Transverse colon (tissue), 4 donors: Measurements from ENCODE around the gene FAM98A. TPM values are rescaled to one million over a fixed set of nuclear protein-coding genes. Genes with fewer than 3 reads are reported as not detected.
A peak's percentile ranks its signal among the peaks of the same experiment; 100 is the strongest.

ENCODE experiments used
- DNase-seq: peaks from one replicate; pipeline ENCODE4 v3.0.0-alpha.2; 2019
- H3K27ac ChIP-seq, 4 donors: fragments of 200-600 bp; sonication (generic); 2 replicates each; pipeline ENCODE4 v1.5.1; 2016 to 2018; ENCODE audit warnings: inconsistent platforms in 4 of 4
- H3K27me3 ChIP-seq: fragments of 200-600 bp; sonication (generic); 2 replicates; pipeline ENCODE4 v1.5.1; 2017; ENCODE audit warnings: inconsistent platforms
- H3K36me3 ChIP-seq, 4 donors: fragments of 200-600 bp; sonication (generic); 2 replicates each; pipeline ENCODE4 v1.5.1; 2017 to 2019; ENCODE audit warnings: inconsistent platforms in 4 of 4
- H3K4me1 ChIP-seq, 4 donors: fragments of 200-600 bp; sonication (generic); 2 replicates each; pipeline ENCODE4 v1.5.1; 2017 to 2020; ENCODE audit warnings: inconsistent platforms in 4 of 4
- H3K4me3 ChIP-seq, 4 donors: fragments of 200-600 bp; sonication (generic); 1 replicate in 1 of 4; 2 replicates in 3 of 4; pipeline versions ENCODE4 v1.5.1 to v1.6.1; 2017 to 2019; ENCODE audit warnings: inconsistent platforms in 4 of 4
- H3K9me3 ChIP-seq, 2 donors: fragments of 200-600 bp; sonication (generic); 2 replicates each; pipeline ENCODE4 v1.5.1; 2017 to 2019; ENCODE audit warnings: inconsistent platforms in 2 of 2
- CTCF ChIP-seq, 5 experiments: fragments of 200-600 bp in 3 of 5; fragments of 450-650 bp in 2 of 5; sonication (generic) in 3 of 5; IDR thresholded peaks; 1 replicate in 2 of 5; 2 replicates in 3 of 5; pipeline ENCODE4 v1.5.1; 2016 to 2017; ENCODE audit warnings: antibody characterized with exemption in 5 of 5, inconsistent platforms in 3 of 5, mild to moderate bottlenecking in 2 of 5, moderate library complexity in 1 of 5
- EP300 ChIP-seq: sonication (generic); formaldehyde crosslinking; IDR thresholded peaks from one replicate; pipeline ENCODE4 v1.6.1; 2017; ENCODE audit warnings: antibody characterized with exemption, low read depth
- POLR2A ChIP-seq: fragments of 450-650 bp; IDR thresholded peaks from one replicate; pipeline ENCODE4 v1.6.1; 2016; ENCODE audit warnings: antibody characterized with exemption, mild to moderate bottlenecking, moderate library complexity
- POLR2AphosphoS5 ChIP-seq, 3 donors: sonication (generic); formaldehyde crosslinking; IDR thresholded peaks; one replicate each; pipeline ENCODE4 v1.6.1; 2016; ENCODE audit warnings: antibody characterized with exemption in 3 of 3
- whole genome bisulfite sequencing, 2 donors: methylation state at CpG; one replicate each; pipeline ENCODE4 v1.1.5; 2018; ENCODE audit warnings: low coverage in 1 of 2; 5-methylcytosine and 5-hydroxymethylcytosine counted together
- in situ Hi-C, 4 donors: fragments of 200-750 bp; cut with MboI; loops; one replicate each; pipeline versions ENCODE4 v1.15.0 to v1.15.1; 2017; ENCODE audit warnings: low sequenced_read_pairs in 3 of 4, low pct_ligation_motif_present in 1 of 4, low pct_unique_long_range_greater_than_20kb in 1 of 4
- intact Hi-C: fragments of 100-400 bp; cut with DNase I; formaldehyde crosslinking; loops from one replicate; pipeline ENCODE4 v1.15.1; 2023; ENCODE audit warnings: low total_unique reads
- total RNA-seq, 4 donors: library from RNA; depleted of rRNA; stranded (reverse); fragments of >200 nt; gene quantifications; one replicate each; pipeline ENCODE4 v1.1.0, GENCODE V29; 2016

The FAM98A gene
- total RNA-seq, 4 donors from 2014 or later = 13.1 to 30.3 (median 25.5) TPM

DNA sequence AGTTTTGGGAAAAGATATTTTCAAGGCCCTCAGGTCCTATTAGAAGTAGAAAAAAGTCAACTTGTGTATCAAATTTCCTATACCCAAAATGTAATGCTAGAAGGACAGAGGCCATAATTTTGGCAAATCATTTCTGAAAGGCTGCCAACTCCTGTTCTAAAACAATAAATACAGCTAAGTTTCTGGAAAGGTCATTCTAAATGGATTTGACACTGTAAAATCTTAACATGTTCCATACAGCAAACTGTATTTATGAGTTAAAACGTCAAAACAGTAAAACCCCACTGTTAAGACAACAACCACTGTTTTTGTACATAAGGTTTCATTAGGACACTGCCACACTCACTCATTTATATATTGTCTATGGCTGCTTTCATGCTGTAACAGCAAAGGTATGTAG lies 9.7 kb downstream of the FAM98A start:
- Histone ChIP-seq H3K4me3 (no peak overlapping the region), H3K36me3 (peaks cover 0 to 48% (median 21%) of the 10 kb centered on the region in 4 donors), H3K27me3 (no peaks in the 10 kb centered on the region), H3K9me3 (no peaks in the 10 kb centered on the region), H3K27ac (no peak overlapping the region), H3K4me1 (peaks cover 0 to 27% (median 4%) of the 10 kb centered on the region in 4 donors)
- 21 to 33% methylated on average over 1 of the region's 1 CpG for WGBS, 2 donors
- intact Hi-C loops = loop anchor here (10.0 kb wide), 1 partner anchor 115 kb away; the partner anchor contains the start of gene RASGRP3
- no peak for DNase-seq
- in situ Hi-C loops = loop anchor here in 1 of 4 donors (25.0 kb wide), 1 partner anchor 552 kb away; no protein-coding TSS in a partner anchor
- TF ChIP-seq EP300 (no peak), POLR2AphosphoS5 (IDR thresholded peaks at IDR 0.05) (no peak), CTCF (IDR thresholded peaks at IDR 0.05) (no peak), POLR2A (no peak)

GRCh38 chr2:33588232-33588631 lies 10.9 kb downstream of the FAM98A start:
- Histone ChIP-seq H3K36me3 (peaks cover 0 to 39% (median 17%) of the 10 kb centered on the region in 4 donors), H3K4me3 (no peak overlapping the region), H3K4me1 (peaks cover 0 to 32% (median 4%) of the 10 kb centered on the region in 4 donors), H3K27me3 (no peaks in the 10 kb centered on the region), H3K27ac (no peak overlapping the region), H3K9me3 (no peaks in the 10 kb centered on the region)
- in situ Hi-C loops = loop anchor here in 1 of 4 donors (25.0 kb wide), 1 partner anchor 551 kb away; no protein-coding TSS in a partner anchor
- DNase-seq = no peak
- no peak for TF ChIP-seq POLR2A
- TF ChIP-seq POLR2AphosphoS5 (IDR thresholded peaks at IDR 0.05) = no peak
- TF ChIP-seq EP300 = no peak
- TF ChIP-seq CTCF (IDR thresholded peaks at IDR 0.05) = no peak
- intact Hi-C loops = loop anchor here (10.0 kb wide), 1 partner anchor 113 kb away; the partner anchor contains the start of gene RASGRP3
- WGBS, 2 donors = 79 to 86% methylated on average over 2 of the region's 2 CpGs

- no peak for DNase-seq
- intact Hi-C loops = loop anchor here (10.0 kb wide), 1 partner anchor 112 kb away; the partner anchor contains the start of gene RASGRP3
- TF ChIP-seq EP300 = no peak
- TF ChIP-seq CTCF (IDR thresholded peaks at IDR 0.05) = no peak
- TF ChIP-seq POLR2AphosphoS5 (IDR thresholded peaks at IDR 0.05) = no peak
- TF ChIP-seq POLR2A = no peak
- 75 to 78% methylated on average over 2 of the region's 2 CpGs for WGBS, 2 donors
- H3K4me1 ChIP-seq = peaks cover 0 to 33% (median 4%) of the 10 kb centered on the region in 4 donors
- H3K4me3 ChIP-seq = no peak overlapping the region
- in situ Hi-C loops = loop anchor here in 1 of 4 donors (25.0 kb wide), 1 partner anchor 549 kb away; no protein-coding TSS in a partner anchor
- no peaks in the 10 kb centered on the region for H3K27me3 ChIP-seq
- H3K27ac ChIP-seq = no peak overlapping the region
- peaks cover 0 to 26% (median 12%) of the 10 kb centered on the region in 4 donors for H3K36me3 ChIP-seq
- H3K9me3 ChIP-seq = no peaks in the 10 kb centered on the region
Observed at GRCh38 chr2:33586766-33587165, 12.3 kb downstream of the FAM98A start.

- Histone ChIP-seq H3K27ac (no peak overlapping the region), H3K36me3 (peaks cover 0 to 18% (median 3%) of the 10 kb centered on the region in 4 donors), H3K4me3 (no peak overlapping the region), H3K27me3 (no peaks in the 10 kb centered on the region), H3K9me3 (no peaks in the 10 kb centered on the region), H3K4me1 (peaks cover 0 to 17% (median 0%) of the 10 kb centered on the region in 4 donors)
- DNase-seq = no peak
- TF ChIP-seq CTCF (IDR thresholded peaks at IDR 0.05) (peak; percentile 67 to 78 (median 71)), POLR2AphosphoS5 (IDR thresholded peaks at IDR 0.05) (no peak)
- 6 to 20% methylated on average over 1 to 2 of the region's 2 CpGs for whole genome bisulfite sequencing, 2 donors
- in situ Hi-C loops = loop anchor here in 1 of 4 donors (25.0 kb wide), 1 partner anchor 546 kb away; no protein-coding TSS in a partner anchor
- intact Hi-C loops = loop anchor here (10.0 kb wide), 1 partner anchor 109 kb away; the partner anchor contains the start of gene RASGRP3
Observed at GRCh38 chr2:33583194-33583938, 15.7 kb downstream of the FAM98A start.
